C4-2B (cell line): ENCODE measurements around the gene EDN3.
"Not testable (repeated sequence)": the region's sequence is repeated elsewhere in the genome, so short reads cannot be mapped to it uniquely, and the experiment has no call there.

Experiments
- H3K27ac ChIP-seq: fragments of 450-650 bp; 2 replicates; pipeline ENCODE4 v1.5.1; 2017
- CTCF ChIP-seq: fragments of 450-650 bp; conservative IDR thresholded peaks from 2 replicates; pipeline ENCODE4 v1.5.1; 2017; ENCODE audit warnings: mild to moderate bottlenecking
- ZFX ChIP-seq: fragments of 450-650 bp; IDR thresholded peaks from 2 replicates; pipeline ENCODE4 v1.6.1; 2017

The EDN3 gene

GRCh38 chr20:59340201-59340885, 39.9 kb downstream of the EDN3 start:
- TF ChIP-seq CTCF (no peak), ZFX (no peak)
- no peak overlapping the region for H3K27ac ChIP-seq

GRCh38 chr20:59341285-59342022, 41.0 kb downstream of the EDN3 start:
- H3K27ac ChIP-seq: not testable (repeated sequence)

GRCh38 chr20:59342023-59342957, 41.9 kb downstream of the EDN3 start:
- TF ChIP-seq ZFX: no peak
- no peak for TF ChIP-seq CTCF
- no peak overlapping the region for H3K27ac ChIP-seq

GRCh38 chr20:59346061-59346460, 45.6 kb downstream of the EDN3 start:
- TF ChIP-seq CTCF (no peak), ZFX (no peak)
- H3K27ac ChIP-seq: no peak overlapping the region

- TF ChIP-seq ZFX: no peak
- H3K27ac ChIP-seq: no peak overlapping the region
Observed at GRCh38 chr20:59349277-59349676, 48.9 kb downstream of the EDN3 start.

GRCh38 chr20:59350330-59351156, 50.1 kb downstream of the EDN3 start:
- no peak overlapping the region for H3K27ac ChIP-seq
- no peak for TF ChIP-seq CTCF
- no peak for TF ChIP-seq ZFX

- no peak for TF ChIP-seq ZFX
- TF ChIP-seq CTCF: no peak
- no peak overlapping the region for H3K27ac ChIP-seq
Observed at GRCh38 chr20:59351157-59352040, 51.0 kb downstream of the EDN3 start.
